Measurements from ENCODE around the gene FXR1.
A peak's percentile ranks its signal among the peaks of the same experiment; 100 is the strongest.
"Not testable (repeated sequence)": the region's sequence is repeated elsewhere in the genome, so short reads cannot be mapped to it uniquely, and the experiment has no call there.

Gene FXR1

DNA sequence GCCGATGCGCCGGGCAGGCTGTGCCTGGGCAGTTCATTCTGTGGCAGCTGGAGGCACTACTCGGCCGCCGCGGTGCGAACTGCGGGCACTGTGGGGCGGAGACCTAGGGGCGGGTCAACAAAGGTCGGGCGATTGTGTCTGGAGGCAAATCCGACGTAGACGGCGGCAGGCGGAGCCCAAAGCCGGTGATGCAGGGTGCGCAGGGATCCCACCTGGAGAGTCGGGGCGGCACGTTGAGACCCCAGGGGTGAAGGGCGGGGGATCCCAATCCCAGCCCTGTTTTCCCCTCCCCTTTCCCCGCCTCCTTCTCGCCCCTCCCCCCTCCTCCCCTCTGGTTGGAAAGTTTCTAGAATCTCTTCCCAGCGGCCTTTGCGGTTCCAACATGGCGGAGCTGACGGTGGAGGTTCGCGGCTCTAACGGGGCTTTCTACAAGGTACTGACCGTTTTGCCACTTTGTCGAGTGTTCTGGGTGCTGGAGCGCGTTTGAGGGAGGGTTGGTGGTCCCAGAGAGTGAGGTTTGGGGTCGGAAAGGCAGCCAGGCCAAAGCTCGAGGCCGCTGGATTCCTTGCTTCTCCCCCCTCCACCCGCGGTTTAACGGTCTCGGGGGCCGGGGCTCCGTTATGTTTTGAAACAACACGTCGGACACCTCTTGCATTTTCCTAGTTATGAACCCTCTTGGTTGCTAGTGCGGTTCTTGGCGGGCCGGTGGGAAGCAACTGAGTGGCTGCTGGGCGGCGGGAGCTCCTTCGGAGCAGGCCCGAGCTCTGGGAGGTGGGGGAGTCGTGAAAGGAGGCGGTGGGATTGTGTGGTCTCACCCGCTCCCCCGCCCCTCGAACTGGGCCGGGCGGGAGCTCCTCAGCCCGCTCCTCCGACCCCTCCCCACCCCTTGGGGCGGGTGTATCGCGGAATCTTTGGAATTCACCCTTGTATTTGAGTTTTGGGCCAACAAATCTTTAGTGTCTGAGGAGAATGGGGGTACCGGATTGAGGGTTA lies at the start of gene FXR1:
Gene FXR1 (plus strand): TSS at position 367 of the 993 bp plus-strand sequence. CDS start 16 bp downstream, at position 383.
- DNase-seq: peak; percentile 95

DNA sequence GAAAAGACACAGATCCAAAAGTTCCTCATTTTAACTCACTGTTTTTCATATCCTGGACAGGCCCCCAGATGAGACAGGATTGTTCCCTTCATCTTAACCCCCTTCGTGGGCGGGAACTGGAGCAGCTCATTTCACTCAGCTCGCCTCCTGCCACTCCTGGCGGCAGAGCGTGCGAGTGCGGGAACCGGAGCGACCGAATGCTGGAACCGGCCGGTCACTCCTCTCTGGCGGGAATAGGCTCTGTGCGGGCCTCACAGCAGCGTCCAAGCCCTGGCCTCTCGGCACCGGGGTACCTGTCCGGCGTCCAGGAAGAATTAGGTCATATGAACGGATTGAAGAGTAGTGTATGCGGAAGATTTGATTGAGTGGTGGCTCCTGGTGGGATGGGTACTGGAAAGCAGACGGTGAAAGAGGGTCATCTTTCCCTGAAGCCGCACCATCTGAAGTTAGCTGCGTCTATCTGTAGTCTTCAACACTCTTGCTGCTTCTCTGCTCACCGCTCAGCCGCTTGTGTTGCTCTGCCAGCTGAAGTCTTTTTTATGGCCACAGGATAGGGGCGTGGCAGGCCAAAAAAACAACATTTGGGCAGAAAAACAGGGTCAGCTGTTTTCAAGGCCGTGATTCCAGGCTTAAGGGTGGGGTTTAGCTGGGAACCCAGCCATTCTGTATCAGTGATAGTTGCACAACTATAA lies 42.3 kb upstream of the FXR1 start:
- DNase-seq: no peak

DNA sequence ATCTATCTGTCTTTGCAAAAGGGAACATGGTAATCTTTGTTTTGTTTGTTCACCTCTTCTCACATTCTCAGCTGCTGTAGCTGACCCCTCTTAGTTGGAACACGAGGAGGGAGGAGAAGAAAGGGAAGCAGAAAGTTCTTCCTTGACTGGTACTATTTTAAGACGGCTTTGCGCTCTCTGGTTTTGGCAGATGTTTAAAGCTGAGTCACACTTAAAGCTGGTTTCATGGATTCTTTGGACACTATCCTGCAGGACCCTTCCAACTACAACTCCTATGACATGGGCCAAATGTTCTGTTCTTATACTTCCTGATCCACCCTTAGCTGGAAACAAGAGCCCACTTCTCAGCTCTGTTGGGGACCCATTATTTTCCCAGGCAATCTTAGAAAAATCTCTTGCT lies 40.6 kb upstream of the FXR1 start:
- no peak for DNase-seq

DNA sequence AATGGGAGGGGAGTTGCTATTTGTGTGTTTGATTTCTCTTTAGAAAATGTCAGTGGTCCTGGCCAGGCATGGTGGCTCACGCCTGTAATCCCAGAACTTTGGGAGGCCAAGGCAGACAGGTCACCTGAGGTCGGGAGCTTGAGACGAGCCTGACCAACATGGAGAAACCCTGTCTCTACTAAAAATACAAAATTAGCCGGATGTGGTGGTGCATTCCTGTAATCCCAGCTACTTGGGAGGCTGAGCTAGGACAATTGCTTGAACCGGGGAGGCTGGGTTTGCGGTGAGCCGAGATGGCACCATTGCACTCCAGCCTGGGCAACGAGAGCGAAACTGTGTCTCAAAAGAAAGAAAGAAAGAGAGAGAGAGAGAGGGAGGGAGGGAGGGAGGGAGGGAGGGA lies 40.0 kb upstream of the FXR1 start:
- DNase-seq: not testable (repeated sequence)

DNA sequence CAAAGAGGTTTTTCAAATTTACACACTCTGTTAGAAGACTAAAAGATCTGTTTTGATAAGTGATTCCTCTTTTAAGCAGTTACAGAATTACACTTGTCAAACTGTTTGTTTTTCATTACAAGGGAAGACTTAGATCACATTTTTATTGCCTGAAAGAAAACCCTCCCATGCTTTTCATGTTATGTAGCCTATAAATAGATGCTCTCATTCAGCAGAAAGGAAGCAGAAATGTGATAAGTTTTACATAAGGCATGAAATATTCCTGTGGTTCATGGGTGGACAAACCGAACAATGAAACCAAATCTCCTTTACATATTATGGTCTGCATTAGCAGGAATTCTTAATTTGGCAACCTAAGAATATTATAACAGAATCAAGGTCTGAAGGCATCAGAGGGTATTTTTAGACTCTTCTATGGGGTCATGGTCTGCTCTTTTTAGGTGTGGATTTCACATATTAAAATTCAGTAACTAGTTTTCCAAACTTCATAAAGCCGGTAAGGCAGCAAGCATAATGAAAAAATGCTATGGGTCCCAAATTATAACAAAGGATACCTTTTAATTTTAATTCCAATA lies 37.3 kb upstream of the FXR1 start:
- no peak for DNase-seq

DNA sequence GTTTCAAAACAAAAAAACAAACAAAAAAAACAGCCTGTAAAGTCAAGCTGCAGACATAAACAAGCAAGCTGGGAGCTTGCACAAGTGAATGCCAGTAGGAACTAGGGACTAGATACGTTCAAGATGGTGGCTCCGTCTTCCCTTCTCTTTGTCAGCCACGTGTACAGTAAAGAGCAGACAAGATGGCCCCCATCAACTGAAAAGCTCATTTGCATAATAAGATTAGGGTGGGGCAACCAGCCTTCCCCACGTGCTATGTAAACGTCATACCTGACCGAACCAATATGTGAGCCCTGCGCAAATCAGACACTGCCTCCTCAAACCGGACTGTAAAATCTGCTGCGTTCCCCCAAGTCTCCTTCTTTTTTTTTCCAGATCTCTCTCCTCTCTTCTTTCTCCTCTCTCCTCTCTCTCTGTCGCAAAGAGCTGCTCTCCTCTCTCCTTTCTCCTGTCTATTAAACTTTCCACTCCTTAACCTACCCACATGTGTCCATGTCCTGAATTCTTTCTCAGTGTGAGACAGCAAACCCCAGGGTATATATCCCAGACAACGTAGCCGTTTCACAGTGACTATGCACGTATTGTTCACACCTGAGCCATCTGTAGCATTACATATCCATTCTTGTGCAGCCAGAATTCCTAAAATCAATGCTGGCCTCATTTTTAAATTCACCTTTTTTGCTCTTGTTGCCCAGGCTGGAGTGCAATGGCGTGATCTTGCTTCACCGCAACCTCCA lies 31.2 kb upstream of the FXR1 start:
- DNase-seq: no peak

DNA sequence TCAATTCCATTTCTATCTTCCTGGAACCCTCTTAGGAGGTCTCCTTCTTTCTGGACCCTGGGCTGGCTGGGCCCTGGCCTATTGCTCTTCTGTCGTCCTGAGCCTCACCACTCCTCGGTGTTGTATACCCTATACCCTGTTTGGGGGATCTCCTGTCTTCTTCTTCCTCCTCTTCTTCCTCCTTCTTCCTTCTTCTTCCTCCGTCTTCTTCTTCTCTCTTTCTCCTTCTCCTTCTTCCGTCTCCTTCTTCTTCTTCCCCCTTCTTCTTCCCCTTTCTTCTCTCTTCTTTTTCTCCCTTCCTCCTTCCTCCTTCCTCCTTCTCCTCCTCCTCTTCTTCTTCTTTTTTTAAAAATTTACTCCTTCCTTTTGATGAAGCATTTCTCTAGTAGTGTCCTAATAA lies 30.4 kb upstream of the FXR1 start:
- DNase-seq: no peak

DNA sequence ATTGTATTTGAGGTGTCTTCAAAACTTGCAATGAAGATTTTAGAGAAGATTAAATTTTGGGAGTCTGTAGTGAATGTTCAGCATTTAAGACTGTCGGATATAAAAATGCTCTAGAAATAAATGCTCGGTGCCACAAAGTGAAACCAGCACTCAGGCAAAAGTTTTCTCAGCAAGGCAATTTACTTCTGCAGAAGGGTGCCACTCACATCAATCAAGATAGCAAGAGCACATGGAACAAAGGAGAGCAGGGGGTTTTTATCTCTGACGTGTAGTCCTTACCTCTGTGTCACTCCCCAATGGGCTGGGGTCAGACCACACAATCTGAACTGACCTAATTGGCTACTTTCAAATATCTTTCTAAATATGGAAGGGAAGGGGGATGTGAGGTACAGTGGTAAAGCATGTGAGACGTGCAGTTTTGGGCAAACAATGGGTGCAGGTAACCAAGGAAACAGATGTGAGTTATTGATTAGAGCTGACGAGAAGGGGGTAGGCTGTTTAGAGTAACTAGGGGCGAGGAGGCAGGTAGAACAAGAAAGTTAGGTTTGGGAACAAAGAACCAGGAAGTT lies 23.4 kb upstream of the FXR1 start:
- no peak for DNase-seq

DNA sequence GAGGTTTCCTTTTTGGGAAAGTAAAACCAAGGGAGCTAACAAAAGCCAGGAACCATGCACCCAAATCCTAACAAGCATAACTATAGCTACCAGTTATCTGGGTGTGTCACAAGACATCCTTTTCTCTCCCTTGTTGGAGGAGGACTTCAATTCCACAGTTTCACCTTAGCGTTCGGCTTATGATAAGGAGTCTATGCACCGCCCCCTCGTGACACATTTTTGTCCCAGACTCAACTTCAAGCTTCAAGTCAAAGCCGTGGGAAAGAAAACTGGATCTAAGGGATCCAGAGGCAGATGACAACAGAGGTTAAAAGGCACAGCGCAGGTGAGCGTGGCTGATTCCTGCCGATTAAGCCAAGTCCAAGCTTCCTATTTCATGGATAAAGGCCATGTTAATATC lies 13.9 kb upstream of the FXR1 start:
- DNase-seq: no peak

DNA sequence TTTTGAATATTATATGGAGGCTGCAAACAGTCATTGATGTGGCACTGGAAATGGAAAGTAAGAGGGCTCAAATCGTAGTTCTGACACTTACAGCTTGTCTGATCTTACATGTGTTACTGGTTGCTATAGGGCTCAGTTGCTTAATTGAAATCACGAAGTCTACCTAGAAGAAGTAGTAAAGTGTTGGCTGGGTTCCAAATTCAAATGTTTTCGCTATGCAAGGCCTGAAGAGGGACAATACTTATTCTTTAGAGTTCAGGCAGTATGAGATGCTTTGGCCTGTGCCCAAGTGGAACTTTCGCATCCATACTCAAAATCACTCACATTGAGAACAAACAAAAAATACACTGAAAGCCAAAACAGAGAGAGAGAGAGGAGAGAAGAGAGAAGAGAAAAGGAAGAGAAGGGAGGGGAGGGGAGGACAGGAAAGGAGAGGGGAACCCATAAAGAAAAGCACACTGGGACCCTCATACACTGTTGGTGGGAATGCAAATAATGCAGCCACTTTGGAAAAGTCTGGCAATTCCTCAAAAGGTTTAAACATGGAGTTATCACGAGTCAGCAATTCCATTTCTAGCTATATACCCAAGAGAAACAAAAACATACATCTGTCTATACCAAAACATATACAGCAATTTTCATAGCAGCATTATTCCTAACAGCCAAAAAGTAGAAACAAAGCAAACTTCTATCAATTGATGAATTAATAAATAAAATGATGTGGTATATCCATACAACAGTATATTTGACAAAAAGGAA lies 2.9 kb upstream of the FXR1 start:
- DNase-seq: no peak

DNA sequence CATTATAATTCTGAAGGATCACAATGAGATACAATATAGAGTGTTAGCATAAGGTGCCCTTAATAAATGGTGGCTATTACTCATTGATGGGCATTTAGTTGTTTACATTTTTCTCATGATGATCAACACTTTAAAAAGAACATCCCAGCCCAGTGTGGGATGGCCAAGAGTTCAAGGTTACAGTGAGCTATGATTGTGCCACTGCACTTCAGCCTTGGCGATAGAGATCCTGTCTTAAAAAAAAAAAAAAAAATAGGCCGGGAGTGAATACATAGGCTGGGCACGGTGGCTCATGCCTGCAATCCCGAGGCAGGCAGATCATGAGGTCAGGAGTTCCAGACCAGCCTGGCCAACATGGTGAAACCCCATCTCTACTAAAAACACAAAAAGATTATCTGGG lies 1.6 kb upstream of the FXR1 start:
- no peak for DNase-seq

DNA sequence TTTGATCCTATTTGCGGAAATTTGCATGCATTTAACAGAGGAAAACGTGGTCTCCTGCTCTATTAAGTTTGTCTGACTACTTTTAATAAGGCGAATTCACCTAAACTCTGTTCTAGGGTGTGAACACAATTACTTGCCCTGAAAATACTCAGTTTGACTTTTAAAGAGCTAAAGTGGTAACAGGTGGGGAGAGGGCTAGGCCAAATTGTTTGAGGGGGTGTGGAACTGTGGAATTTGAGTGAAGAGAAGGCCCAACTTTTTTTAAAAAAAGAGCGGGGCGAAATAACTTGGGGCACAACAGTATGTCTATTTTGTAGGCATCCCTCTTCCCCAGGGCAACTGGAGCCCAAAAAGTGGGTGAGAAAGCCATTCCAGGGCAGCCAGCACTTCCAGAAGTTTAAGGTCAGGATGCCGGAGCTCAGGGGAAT lies 580 bp upstream of the FXR1 start:
- no peak for DNase-seq

DNA sequence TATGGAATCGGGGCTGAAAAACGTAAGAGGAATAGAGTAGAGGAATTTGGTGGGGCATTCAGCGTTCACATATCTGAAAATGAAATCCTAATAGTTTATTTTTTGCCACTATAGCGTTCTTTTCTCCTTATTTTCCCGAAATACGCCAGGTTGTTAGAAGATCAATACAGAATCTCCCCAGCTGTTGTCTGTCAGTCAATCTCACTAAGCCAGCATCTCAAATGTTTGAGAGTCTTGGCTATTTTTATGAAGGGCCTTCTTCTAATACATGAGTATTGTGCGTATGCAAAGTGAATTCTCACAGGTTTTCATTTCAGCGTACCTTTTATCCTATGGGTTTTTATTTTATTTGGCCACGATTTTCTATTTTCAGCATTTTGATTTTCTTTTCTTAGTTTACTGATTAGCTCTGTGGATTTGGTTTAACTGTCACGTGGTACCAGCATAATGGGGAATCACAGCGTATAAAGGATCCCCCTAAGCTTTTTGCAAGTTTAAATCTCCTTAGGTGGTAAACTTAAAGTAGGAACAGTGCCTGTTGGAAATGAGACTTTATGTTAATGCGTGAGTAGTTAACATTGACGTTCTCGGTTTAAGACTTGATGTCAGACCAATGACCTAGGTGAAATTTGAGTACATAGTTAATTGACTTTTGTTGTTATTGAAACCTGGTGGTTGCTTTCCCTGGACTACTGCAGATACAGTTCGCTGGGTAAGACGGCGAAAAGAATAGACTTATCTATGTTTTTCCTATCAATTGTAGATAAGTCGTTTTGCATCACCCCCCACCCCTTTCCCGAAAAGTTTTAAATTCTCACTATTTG lies 1.3 kb downstream of the FXR1 start:
- DNase-seq: no peak

DNA sequence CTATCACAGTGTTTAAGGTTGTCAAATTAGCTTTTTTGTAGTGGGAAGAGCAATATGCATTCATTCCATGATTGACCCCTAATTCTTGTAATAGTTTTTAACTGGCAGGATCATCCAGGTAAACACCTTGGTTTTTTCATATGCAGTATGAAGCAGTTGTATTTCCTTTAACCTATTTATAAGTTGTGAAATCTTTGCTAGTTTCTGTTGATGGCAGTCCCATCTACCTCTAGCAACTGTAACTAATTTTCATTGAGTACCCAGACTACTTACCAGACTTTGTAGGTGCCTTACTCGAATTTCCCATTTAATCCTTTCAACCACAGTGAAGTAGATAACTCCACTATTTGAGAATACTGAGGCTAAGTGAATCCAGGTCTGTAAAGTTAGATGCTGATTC lies 6.1 kb downstream of the FXR1 start:
- no peak for DNase-seq

DNA sequence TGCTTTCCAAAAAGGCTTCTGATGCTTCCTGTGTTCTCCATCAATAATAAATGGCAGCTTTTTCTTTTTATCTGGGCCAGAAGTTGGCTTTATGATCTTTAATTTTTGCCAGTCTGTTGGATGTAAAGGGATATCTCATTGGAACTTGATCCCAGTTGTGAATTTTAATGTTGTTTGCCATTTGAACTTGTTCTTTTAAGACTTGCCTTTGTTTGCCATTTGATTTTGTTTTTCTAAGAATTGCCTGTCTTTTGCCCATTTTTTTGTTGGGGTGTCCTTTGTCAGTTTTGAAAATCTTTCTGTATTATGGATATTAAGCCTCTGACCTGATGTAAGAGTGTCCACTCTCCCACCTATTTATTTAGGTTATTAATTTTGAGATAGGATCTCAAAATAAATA lies 9.8 kb downstream of the FXR1 start:
- no peak for DNase-seq

DNA sequence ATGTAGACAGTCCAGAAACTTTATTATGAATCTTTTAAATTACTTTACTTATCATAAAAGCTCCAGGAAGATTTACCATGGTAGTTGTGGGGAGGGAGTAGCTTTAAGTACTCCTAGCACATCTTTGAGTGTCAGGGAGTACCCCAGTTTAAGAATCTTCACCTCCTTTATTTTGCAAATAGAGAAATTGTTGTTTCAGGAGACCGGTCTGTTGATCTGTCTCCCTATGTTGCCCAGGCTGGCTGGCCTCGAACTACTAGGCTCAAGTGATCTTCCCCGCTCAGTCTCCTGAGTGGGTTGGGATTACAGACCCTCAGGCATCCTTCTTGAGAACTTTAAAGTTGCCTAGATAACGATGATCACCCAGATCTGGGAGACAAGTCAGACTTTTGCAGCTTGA lies 11.1 kb downstream of the FXR1 start:
- DNase-seq: no peak

DNA sequence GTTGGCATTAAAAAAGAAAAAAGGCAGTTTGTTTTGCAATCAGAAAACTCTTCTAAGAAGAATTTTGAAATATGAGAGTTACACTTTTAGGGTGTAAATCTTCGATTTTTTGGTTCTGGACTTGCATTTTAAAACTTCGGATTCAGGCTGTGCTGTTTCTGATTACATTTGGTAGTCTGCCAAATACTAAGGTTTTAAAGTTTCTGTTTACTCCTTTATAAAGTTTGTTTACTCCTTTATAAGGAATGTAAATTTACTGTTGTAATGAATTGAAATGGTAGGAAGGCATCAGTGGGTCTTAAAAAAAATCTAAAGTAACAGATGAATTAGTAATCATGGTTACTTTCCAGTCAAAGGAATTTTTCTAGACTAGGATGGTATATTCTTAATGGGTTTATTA lies 14.1 kb downstream of the FXR1 start:
- DNase-seq: no peak

DNA sequence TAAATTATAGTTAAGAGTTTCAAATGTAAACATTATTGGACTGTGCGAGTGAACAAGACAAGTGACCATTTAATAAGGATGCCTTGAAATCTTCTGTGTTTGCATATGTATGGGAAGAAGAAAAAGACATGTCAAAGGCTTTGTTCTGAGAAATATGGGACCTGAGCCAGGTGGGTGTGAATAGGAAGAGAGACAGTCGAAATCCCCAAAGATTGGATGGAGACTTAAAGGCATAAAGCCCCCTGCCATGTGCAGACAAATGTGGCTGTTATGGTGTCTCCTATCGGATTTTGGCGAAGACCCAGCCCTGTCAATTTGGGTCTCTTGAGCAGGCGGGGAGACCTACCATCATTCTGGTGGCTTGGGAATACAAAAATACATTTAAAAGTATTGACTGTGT lies 16.9 kb downstream of the FXR1 start:
- no peak for DNase-seq

DNA sequence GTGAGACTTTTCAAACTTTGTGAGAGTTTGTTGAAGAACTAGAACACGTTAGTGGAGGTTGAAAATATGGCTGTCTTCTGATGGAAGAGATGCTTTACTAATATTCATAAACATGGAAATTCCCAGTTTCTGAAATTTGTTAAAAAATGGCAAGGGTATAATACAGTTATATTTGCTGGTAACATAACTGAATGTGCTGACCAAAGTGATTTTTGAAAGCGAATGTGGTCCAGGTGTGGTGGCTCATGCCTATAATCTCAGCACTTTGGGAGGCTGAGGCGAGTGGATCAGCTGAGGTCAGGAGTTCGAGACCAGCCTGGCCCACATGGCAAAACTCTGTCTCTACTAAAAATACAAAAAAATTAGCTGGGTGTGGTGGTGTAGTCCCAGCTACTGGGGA lies 18.1 kb downstream of the FXR1 start:
- no peak for DNase-seq

DNA sequence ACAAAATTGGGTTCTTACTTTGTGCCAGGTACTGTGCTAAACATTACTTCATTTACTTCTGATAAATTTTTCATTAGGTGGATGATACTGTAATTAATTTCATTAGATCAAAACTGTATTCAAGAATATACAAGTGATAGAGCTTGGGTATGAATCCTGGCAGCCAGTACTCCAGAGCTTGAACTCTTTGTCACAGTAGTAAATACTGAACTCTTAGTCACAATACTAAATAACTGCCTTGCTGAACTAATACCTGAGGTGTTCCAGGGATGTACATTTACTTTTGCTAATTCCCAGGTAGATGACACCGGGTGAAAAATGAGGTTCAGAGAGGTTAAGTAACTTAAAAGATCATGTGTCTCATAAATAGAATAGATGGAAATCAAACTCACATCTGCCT lies 20.3 kb downstream of the FXR1 start:
- no peak for DNase-seq

DNA sequence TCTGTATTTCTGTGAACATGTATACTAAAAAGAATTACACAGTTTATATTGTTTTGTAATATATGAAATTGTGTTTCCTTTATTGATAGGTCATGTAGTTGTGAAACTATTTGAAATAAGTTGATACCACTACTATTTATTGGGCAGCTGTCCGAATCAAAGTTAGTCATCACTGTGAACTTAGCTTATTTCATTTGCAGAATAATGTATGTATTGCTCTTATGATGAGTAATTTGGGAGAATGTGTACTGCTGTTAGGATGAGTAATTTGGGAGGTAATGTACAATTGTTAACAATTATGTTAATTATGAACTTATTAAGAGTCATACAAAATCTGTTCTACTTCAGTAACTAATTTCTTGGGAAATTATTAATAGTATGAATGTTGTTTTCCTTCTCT lies 22.2 kb downstream of the FXR1 start:
- DNase-seq: no peak

Data from activated CD4-positive, alpha-beta T cell treated with anti-CD3 and anti-CD28 coated beads for 48 hours (primary cell).